ENCODE results near the gene EFNA1. TPM values are rescaled to one million over a fixed set of nuclear protein-coding genes. Genes with fewer than 3 reads are reported as not detected.

The EFNA1 gene
- total and polyA plus RNA-seq, 2 experiments from 2014 or later: 3.2 to 5.1 TPM

GRCh38 chr1:155174324-155175280 lies 46.9 kb downstream of the EFNA1 start (continued):
- TF ChIP-seq ZNF462 (CRISPR knock-in tag; IDR thresholded peaks at IDR 0.05) (no peak), REST (IDR thresholded peaks at IDR 0.05; ENCODE audit: unreplicated experiment) (no peak), ZNF114 (CRISPR knock-in tag; IDR thresholded peaks at IDR 0.05) (no peak), NANOG (IDR thresholded peaks at IDR 0.05; ENCODE audit: borderline replicate concordance) (no peak), POLR2AphosphoS5 (IDR thresholded peaks at IDR 0.05; ENCODE audit: low read depth) (peak; percentile 56; the same call in 1 of the 2 replicates), EZH2phosphoT487 (IDR thresholded peaks at IDR 0.05; ENCODE audit: unreplicated experiment) (no peak), CTCF (conservative IDR thresholded peaks at IDR 0.05; ENCODE audit: low read depth in 2 of 2) (no peak)

Measured in GM23338 (cell line).